Measurements from ENCODE around the gene TCF25. TPM values are rescaled to one million over a fixed set of nuclear protein-coding genes. Genes with fewer than 3 reads are reported as not detected.
A peak's percentile ranks its signal among the peaks of the same experiment; 100 is the strongest.

The TCF25 gene
- total RNA-seq, 1 donor from 2014 or later: 193 TPM

DNA sequence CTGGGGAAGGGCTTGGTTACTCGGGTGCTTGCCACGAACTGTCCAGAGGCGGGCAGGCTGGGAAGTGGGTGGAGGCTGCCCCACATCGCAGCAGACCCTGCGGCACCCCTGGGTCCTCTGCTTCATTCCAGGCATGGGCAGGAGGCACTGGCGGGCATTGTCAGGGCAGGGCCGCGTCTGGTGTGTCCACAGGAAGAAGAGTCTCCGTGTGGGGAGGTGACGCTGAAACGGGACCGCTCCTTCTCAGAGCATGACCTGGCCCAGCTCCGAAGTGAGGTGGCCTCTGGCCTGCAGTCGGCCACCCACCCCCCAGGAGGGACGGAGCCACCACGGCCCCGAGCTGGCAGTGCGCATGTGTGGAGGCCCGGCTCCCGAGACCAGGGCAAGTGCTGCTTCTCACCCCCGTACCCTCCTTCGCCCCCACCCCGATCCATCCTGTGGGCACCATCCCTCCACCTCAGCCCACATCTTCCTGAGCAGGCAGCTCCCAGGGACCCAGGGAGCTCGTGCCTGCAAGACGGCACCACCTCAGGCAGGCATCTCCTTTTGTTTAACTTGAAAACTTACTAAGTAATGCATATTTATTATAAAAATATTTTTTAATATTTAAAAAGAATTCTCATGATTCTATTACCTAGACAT lies 14.3 kb upstream of the TCF25 start:
- peaks cover 2% of the 10 kb centered on the region for H3K27me3 Mint-ChIP-seq (ENCODE audit: low read depth, unreplicated experiment)
- no peak for TF ChIP-seq EZH2 (IDR thresholded peaks at IDR 0.05; ENCODE audit: insufficient read depth, low read length)
- TF ChIP-seq, protein P1, sequence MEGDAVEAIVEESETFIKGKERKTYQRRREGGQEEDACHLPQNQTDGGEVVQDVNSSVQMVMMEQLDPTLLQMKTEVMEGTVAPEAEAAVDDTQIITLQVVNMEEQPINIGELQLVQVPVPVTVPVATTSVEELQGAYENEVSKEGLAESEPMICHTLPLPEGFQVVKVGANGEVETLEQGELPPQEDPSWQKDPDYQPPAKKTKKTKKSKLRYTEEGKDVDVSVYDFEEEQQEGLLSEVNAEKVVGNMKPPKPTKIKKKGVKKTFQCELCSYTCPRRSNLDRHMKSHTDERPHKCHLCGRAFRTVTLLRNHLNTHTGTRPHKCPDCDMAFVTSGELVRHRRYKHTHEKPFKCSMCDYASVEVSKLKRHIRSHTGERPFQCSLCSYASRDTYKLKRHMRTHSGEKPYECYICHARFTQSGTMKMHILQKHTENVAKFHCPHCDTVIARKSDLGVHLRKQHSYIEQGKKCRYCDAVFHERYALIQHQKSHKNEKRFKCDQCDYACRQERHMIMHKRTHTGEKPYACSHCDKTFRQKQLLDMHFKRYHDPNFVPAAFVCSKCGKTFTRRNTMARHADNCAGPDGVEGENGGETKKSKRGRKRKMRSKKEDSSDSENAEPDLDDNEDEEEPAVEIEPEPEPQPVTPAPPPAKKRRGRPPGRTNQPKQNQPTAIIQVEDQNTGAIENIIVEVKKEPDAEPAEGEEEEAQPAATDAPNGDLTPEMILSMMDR (IDR thresholded peaks at IDR 0.05; ENCODE audit: insufficient read depth, low read depth, low read length): no peak
- H3K27me3 ChIP-seq (ENCODE audit: insufficient read depth, low read length): no peaks in the 10 kb centered on the region

DNA sequence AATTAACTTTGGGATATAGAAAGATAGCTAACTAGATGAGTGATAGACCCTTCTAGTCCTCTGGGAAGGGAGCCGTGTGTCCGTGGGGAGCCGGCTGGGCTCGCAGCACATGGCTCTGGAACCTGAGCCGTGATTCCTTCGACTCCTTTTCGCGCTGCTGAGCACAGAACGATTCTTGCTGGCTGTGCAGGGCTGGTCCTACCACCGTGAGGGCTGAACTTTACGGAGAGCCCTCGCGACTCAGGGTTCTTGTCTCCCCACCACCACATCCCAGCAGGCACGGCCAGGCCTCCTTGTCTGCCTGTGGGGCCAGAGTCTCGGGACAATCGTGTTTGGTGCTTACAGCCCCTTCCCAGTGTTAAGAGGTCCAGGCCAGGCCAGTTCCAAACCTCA lies 13.8 kb upstream of the TCF25 start:
- Mint-ChIP-seq H3K27ac (ENCODE audit: unreplicated experiment) (no peak overlapping the region), H3K9me3 (ENCODE audit: unreplicated experiment) (no peaks in the 10 kb centered on the region), H3K4me1 (ENCODE audit: low read depth, unreplicated experiment) (peaks cover 12% of the 10 kb centered on the region), H3K27me3 (ENCODE audit: low read depth, unreplicated experiment) (no peaks in the 10 kb centered on the region), H3K36me3 (ENCODE audit: low read depth, unreplicated experiment) (peaks cover 3% of the 10 kb centered on the region), H3K4me3 (ENCODE audit: unreplicated experiment) (no peak overlapping the region)
- Histone ChIP-seq H3K4me1 (ENCODE audit: insufficient read depth, low read length) (peaks cover 13% of the 10 kb centered on the region), H3K36me3 (ENCODE audit: insufficient read depth, low read length) (no peaks in the 10 kb centered on the region), H3K79me2 (ENCODE audit: insufficient read depth, low read length) (no peaks in the 10 kb centered on the region), H3K27me3 (ENCODE audit: insufficient read depth, low read length) (no peaks in the 10 kb centered on the region), H2AFZ (ENCODE audit: low read depth, low read length) (no peak overlapping the region), H3K4me2 (ENCODE audit: low read length) (no peak overlapping the region), H3K4me3 (ENCODE audit: insufficient read depth, low read depth, low read length) (no peak overlapping the region), H4K20me1 (ENCODE audit: insufficient read depth, low read length) (no peaks in the 10 kb centered on the region), H3K9me3 (ENCODE audit: insufficient read depth, low read depth, low read length) (no peaks in the 10 kb centered on the region), H3K9ac (ENCODE audit: low read length) (no peak overlapping the region), H3K27ac (ENCODE audit: low read depth, low read length) (no peak overlapping the region)
- TF ChIP-seq, protein P1 (IDR thresholded peaks at IDR 0.05; ENCODE audit: insufficient read depth, low read depth, low read length): no peak
- TF ChIP-seq EZH2 (IDR thresholded peaks at IDR 0.05; ENCODE audit: insufficient read depth, low read length): no peak
- no peak for FAIRE-seq
- no peak for DNase-seq (ENCODE audit: low read depth)

More for the DNA sequence above, 14.3 kb upstream of the TCF25 start:
- Histone ChIP-seq H3K27ac (ENCODE audit: low read depth, low read length) (no peak overlapping the region), H2AFZ (ENCODE audit: low read depth, low read length) (no peak overlapping the region), H3K9ac (ENCODE audit: low read length) (no peak overlapping the region), H3K36me3 (ENCODE audit: insufficient read depth, low read length) (no peaks in the 10 kb centered on the region), H3K4me2 (ENCODE audit: low read length) (no peak overlapping the region), H3K4me1 (ENCODE audit: insufficient read depth, low read length) (peaks cover 8% of the 10 kb centered on the region), H3K79me2 (ENCODE audit: insufficient read depth, low read length) (no peaks in the 10 kb centered on the region), H3K4me3 (ENCODE audit: insufficient read depth, low read depth, low read length) (no peak overlapping the region), H4K20me1 (ENCODE audit: insufficient read depth, low read length) (no peaks in the 10 kb centered on the region), H3K9me3 (ENCODE audit: insufficient read depth, low read depth, low read length) (no peaks in the 10 kb centered on the region)
- peaks cover 8% of the 10 kb centered on the region for H3K4me1 Mint-ChIP-seq (ENCODE audit: low read depth, unreplicated experiment)
- no peak overlapping the region for H3K27ac Mint-ChIP-seq (ENCODE audit: unreplicated experiment)
- no peak overlapping the region for H3K4me3 Mint-ChIP-seq (ENCODE audit: unreplicated experiment)
- H3K9me3 Mint-ChIP-seq (ENCODE audit: unreplicated experiment): no peaks in the 10 kb centered on the region
- DNase-seq (ENCODE audit: low read depth) (no peak), FAIRE-seq (no peak)
- H3K36me3 Mint-ChIP-seq (ENCODE audit: low read depth, unreplicated experiment): no peaks in the 10 kb centered on the region

DNA sequence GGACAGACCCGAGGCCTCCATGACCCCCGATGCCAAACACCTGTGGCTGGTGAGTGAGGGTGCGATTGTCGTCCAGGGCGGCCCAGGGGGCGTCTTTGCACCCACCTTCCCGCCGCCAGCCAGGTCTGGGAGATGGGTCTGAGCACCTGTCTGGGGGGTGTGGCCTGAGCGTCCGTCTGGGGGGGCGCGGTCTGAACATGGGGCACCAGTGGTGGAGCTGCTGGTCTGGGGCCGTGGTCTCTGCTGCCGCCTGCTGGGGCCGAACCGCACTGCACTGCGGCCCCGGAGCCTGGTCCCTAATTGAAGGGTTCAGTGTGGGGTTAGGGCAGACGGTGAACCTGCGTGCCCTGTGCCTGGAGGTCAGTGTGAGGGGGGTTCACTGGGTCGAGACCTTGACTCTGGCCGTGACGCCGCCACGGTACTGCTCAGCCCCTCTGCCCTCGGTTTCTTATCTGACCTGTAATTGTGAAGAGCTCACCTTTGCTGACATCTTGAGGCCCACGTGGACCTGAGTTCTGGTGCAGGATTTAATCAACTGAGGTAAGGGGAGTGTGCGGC lies 12.6 kb upstream of the TCF25 start:
- peaks cover 13% of the 10 kb centered on the region for H3K4me1 Mint-ChIP-seq (ENCODE audit: low read depth, unreplicated experiment)
- no peak overlapping the region for H3K27ac Mint-ChIP-seq (ENCODE audit: unreplicated experiment)
- H3K4me1 ChIP-seq (ENCODE audit: insufficient read depth, low read length): peaks cover 13% of the 10 kb centered on the region
- no peaks in the 10 kb centered on the region for H3K27me3 ChIP-seq (ENCODE audit: insufficient read depth, low read length)
- H3K9me3 ChIP-seq (ENCODE audit: insufficient read depth, low read depth, low read length): no peaks in the 10 kb centered on the region
- no peaks in the 10 kb centered on the region for H3K9me3 Mint-ChIP-seq (ENCODE audit: unreplicated experiment)
- peaks cover 4% of the 10 kb centered on the region for H3K36me3 Mint-ChIP-seq (ENCODE audit: low read depth, unreplicated experiment)
- H3K4me3 ChIP-seq (ENCODE audit: insufficient read depth, low read depth, low read length): no peak overlapping the region
- H3K79me2 ChIP-seq (ENCODE audit: insufficient read depth, low read length): no peaks in the 10 kb centered on the region
- H2AFZ ChIP-seq (ENCODE audit: low read depth, low read length): no peak overlapping the region
- no peak overlapping the region for H3K9ac ChIP-seq (ENCODE audit: low read length)
- H3K4me2 ChIP-seq (ENCODE audit: low read length): no peak overlapping the region
- no peaks in the 10 kb centered on the region for H3K36me3 ChIP-seq (ENCODE audit: insufficient read depth, low read length)
- TF ChIP-seq EZH2 (IDR thresholded peaks at IDR 0.05; ENCODE audit: insufficient read depth, low read length): no peak
- TF ChIP-seq, protein P1 (IDR thresholded peaks at IDR 0.05; ENCODE audit: insufficient read depth, low read depth, low read length): peak; percentile 81
- peak overlapping the region; percentile 11 for H3K4me3 Mint-ChIP-seq (ENCODE audit: unreplicated experiment)
- no peak overlapping the region for H3K27ac ChIP-seq (ENCODE audit: low read depth, low read length)
- H3K27me3 Mint-ChIP-seq (ENCODE audit: low read depth, unreplicated experiment): no peaks in the 10 kb centered on the region
- FAIRE-seq (no peak), DNase-seq (ENCODE audit: low read depth) (no peak)
- H4K20me1 ChIP-seq (ENCODE audit: insufficient read depth, low read length): no peaks in the 10 kb centered on the region

Measured in astrocyte (in vitro differentiated cells and primary cell).